HepG2 (cell line): ENCODE results near the gene GRK6. TPM values are rescaled to one million over a fixed set of nuclear protein-coding genes. Genes with fewer than 3 reads are reported as not detected.
A peak's percentile ranks its signal among the peaks of the same experiment; 100 is the strongest.

ENCODE experiments used
- ATAC-seq: fragments of 200-7000 bp; cut with Tn5 transposase; 3 replicates; pipeline ENCODE4 v1.9.1; 2020; ENCODE audit warnings: mild to moderate bottlenecking, moderate library complexity
- BruUV-seq: library from RNA; stranded (reverse); fragments of 400-500 nt; replicated peaks from 2 replicates; lab custom pipeline; 2021; lab: Mats Ljungman, UMichigan
- CTCF ChIA-PET: fragments of 300-600 bp; formaldehyde crosslinking; extraction: SDS; loops from one replicate; lab custom pipeline; 2021; ENCODE audit warnings: low total read pairs, inconsistent platforms, low intra/inter-chr PET ratio; lab: Yijun Ruan, JAX
- POLR2A ChIA-PET: fragments of 350-600 bp; sonication (Branson Sonifier 250); formaldehyde crosslinking; loops from one replicate; lab custom pipeline; 2020; ENCODE audit warnings: antibody characterized with exemption, inconsistent platforms; lab: Yijun Ruan, JAX
- DNase-seq: peaks from one replicate; pipeline ENCODE4 v3.0.0-alpha.2; 2015; ENCODE audit warnings: low spot score
- FAIRE-seq: peaks from 3 replicates; lab custom pipeline; 2011; peaks lifted over from hg19 to GRCh38; lab: Jason Lieb, UNC
- H2AFZ ChIP-seq: one replicate; pipeline ENCODE4 v1.6.1; 2011; ENCODE audit warnings: low read length, inconsistent platforms
- H3K27ac ChIP-seq: fragments of 300-600 bp; 3 replicates; pipeline ENCODE4 v1.8.0; 2011; ENCODE audit warnings: mixed run types, mild to moderate bottlenecking, mixed read lengths, low read length, inconsistent platforms; ENCODE audit not compliant: insufficient read depth; ENCODE audit errors: extremely low read length
- H3K27me3 ChIP-seq, 2 experiments: fragments of 200-600 bp in 1 of 2; 2 replicates in 1 of 2; 3 replicates in 1 of 2; pipeline versions ENCODE4 v1.6.0 to v1.8.0; 2011; ENCODE audit warnings: low read length in 2 of 2, mild to moderate bottlenecking in 2 of 2, moderate library complexity in 2 of 2, inconsistent platforms in 1 of 2; ENCODE audit not compliant: insufficient read depth in 2 of 2, control insufficient read depth in 1 of 2
- H3K36me3 ChIP-seq, 2 experiments: fragments of 200-600 bp in 1 of 2; replicated peaks in 1 of 2; 2 replicates in 1 of 2; 3 replicates in 1 of 2; pipeline versions ENCODE4 v1.5.1 to v1.8.0; 2011; ENCODE audit warnings: low read length in 2 of 2, inconsistent platforms in 1 of 2; ENCODE audit not compliant: insufficient read depth in 2 of 2, control insufficient read depth in 1 of 2
- H3K4me1 ChIP-seq: 2 replicates; pipeline ENCODE4 v1.5.1; 2012; ENCODE audit warnings: low read length, inconsistent platforms; ENCODE audit not compliant: insufficient read depth
- H3K4me2 ChIP-seq: 2 replicates; pipeline ENCODE4 v1.6.0; 2011; ENCODE audit warnings: low read depth, low read length, inconsistent platforms
- H3K4me3 ChIP-seq, 3 experiments: fragments of 200-600 bp in 1 of 3; sonication (generic), shearing (Covaris generic) in 1 of 3; replicated peaks in 1 of 3; 2 replicates each; pipeline ENCODE4 v1.5.1; 2011 to 2016; ENCODE audit warnings: low read length in 3 of 3, inconsistent platforms in 2 of 3, low read depth in 2 of 3, mild to moderate bottlenecking in 2 of 3, control low read depth in 1 of 3, mixed read lengths in 1 of 3; ENCODE audit not compliant: insufficient read depth in 1 of 3
- H3K79me2 ChIP-seq: one replicate; pipeline ENCODE4 v1.6.1; 2011; ENCODE audit warnings: low read length, inconsistent platforms; ENCODE audit not compliant: insufficient read depth
- H3K9ac ChIP-seq: 2 replicates; pipeline ENCODE4 v1.6.0; 2011; ENCODE audit warnings: mild to moderate bottlenecking, low read depth, low read length, inconsistent platforms; ENCODE audit not compliant: insufficient read depth
- H3K9me3 ChIP-seq: 2 replicates; pipeline ENCODE4 v1.5.1; 2012; ENCODE audit warnings: mild to moderate bottlenecking, low read length
- H4K20me1 ChIP-seq: 2 replicates; pipeline ENCODE4 v1.6.0; 2011; ENCODE audit warnings: inconsistent platforms, mild to moderate bottlenecking, low read length, moderate library complexity; ENCODE audit not compliant: insufficient read depth
- CENPT ChIP-seq: sonication (generic); formaldehyde crosslinking; IDR thresholded peaks from 2 replicates; pipeline ENCODE4 v1.8.0; 2022; ENCODE audit warnings: low read depth, mild to moderate bottlenecking, moderate library complexity, missing genetic modification reagents
- CTCF ChIP-seq: sonication (generic); formaldehyde crosslinking; IDR thresholded peaks from 2 replicates; pipeline ENCODE4 v1.5.0; 2020; ENCODE audit warnings: mild to moderate bottlenecking, missing genetic modification reagents, moderate library complexity
- KDM5A ChIP-seq: fragments of 200-600 bp; sonication (generic); IDR thresholded peaks from 2 replicates; pipeline ENCODE4 v1.7.0; 2018; ENCODE audit warnings: antibody characterized with exemption, mild to moderate bottlenecking, low read length, borderline replicate concordance
- RBM22 ChIP-seq: fragments of 200-400 bp; formaldehyde crosslinking; optimal IDR thresholded peaks from 2 replicates; pipeline ENCODE3; 2017; ENCODE audit warnings: mild to moderate bottlenecking, low read length, moderate library complexity
- SNAI1 ChIP-seq: sonication (generic); formaldehyde crosslinking; IDR thresholded peaks from 2 replicates; pipeline ENCODE4 v1.5.0; 2020; ENCODE audit warnings: mild to moderate bottlenecking, missing genetic modification reagents, borderline replicate concordance
- ZNF160 ChIP-seq: sonication (generic); formaldehyde crosslinking; IDR thresholded peaks from 2 replicates; pipeline ENCODE4 v1.8.0; 2022; ENCODE audit warnings: mild to moderate bottlenecking, inconsistent platforms, missing genetic modification reagents
- ZNF224 ChIP-seq: sonication (generic); formaldehyde crosslinking; IDR thresholded peaks from 2 replicates; pipeline ENCODE4 v1.5.0; 2020; ENCODE audit warnings: mild to moderate bottlenecking, missing genetic modification reagents
- ZNF251 ChIP-seq: sonication (generic); formaldehyde crosslinking; IDR thresholded peaks from 2 replicates; pipeline ENCODE4 v1.9.0; 2021; ENCODE audit warnings: mild to moderate bottlenecking, missing genetic modification reagents
- ZNF382 ChIP-seq: sonication (generic); formaldehyde crosslinking; IDR thresholded peaks from 2 replicates; pipeline ENCODE4 v1.5.0; 2020; ENCODE audit warnings: missing genetic modification reagents, mild to moderate bottlenecking, borderline replicate concordance
- ZSCAN30 ChIP-seq: sonication (generic); formaldehyde crosslinking; IDR thresholded peaks from 2 replicates; pipeline ENCODE4 v1.5.0; 2020; ENCODE audit warnings: mild to moderate bottlenecking, missing genetic modification reagents
- WGBS: methylation state at CpG from one replicate; pipeline ENCODE4 v1.1.6; 2017; ENCODE audit warnings: low lambda C conversion rate; 5-methylcytosine and 5-hydroxymethylcytosine counted together
- in situ Hi-C: cut with HindIII; loops from 2 replicates; pipeline ENCODE4 v1.10.0; 2017; ENCODE audit warnings: low pct_unique_long_range_greater_than_20kb; ENCODE audit not compliant: extremely low pct_ligation_motif_present
- intact Hi-C: fragments of 100-400 bp; cut with micrococcal nuclease; formaldehyde crosslinking; loops from one replicate; pipeline ENCODE4 v1.10.0; 2022; ENCODE audit not compliant: unreplicated experiment
- polyA plus RNA-seq, 8 experiments: library from polyadenylated mRNA; depleted of rRNA in 3 of 8; stranded (reverse) in 7 of 8; unstranded in 1 of 8; fragments of >200 nt; fragmentation: Illumina TruSeq in 4 of 8; extraction: Trizol in 4 of 8; gene quantifications; 2 replicates each; pipeline versions ENCODE4 v1.2.1 to v1.2.3, GENCODE V29; 2011 to 2016; ENCODE audit warnings: low read depth in 4 of 8, missing spikeins in 1 of 8, mixed read lengths in 1 of 8; ENCODE audit not compliant: insufficient read depth in 1 of 8
- total RNA-seq, 5 experiments: library from RNA; depleted of rRNA; stranded (reverse); fragments of >200 nt; fragmentation: Illumina TruSeq; extraction: Trizol; gene quantifications; 2 replicates each; pipeline ENCODE4 v1.2.3, GENCODE V29; 2016; ENCODE audit warnings: low read depth in 1 of 5
- TF ChIP-seq, protein P1 (sequence below): sonication (generic); formaldehyde crosslinking; IDR thresholded peaks from 2 replicates; pipeline ENCODE4 v1.8.0; 2022; ENCODE audit warnings: missing genetic modification reagents, mild to moderate bottlenecking, inconsistent platforms, borderline replicate concordance
- TF ChIP-seq, protein P2 (sequence below): sonication (generic); formaldehyde crosslinking; IDR thresholded peaks from 2 replicates; pipeline ENCODE4 v1.4.0; 2020; ENCODE audit warnings: missing genetic modification reagents
- TF ChIP-seq, protein P3 (sequence below): sonication (generic); formaldehyde crosslinking; IDR thresholded peaks from 2 replicates; pipeline ENCODE4 v1.4.0; 2020; ENCODE audit warnings: missing genetic modification reagents

The GRK6 gene
- total and polyA plus RNA-seq, 2 of the 13 experiments (the other 11 are each of a cell fraction or from before 2014, with no cell fraction given), result 13.2 to 19.9 TPM

GRCh38 chr5:177487144-177487543, 60.7 kb downstream of the GRK6 start (continued):
- TF ChIP-seq ZNF160 (CRISPR knock-in tag) (no peak), ZNF224 (no peak), ZNF251 (CRISPR knock-in tag) (no peak), ZNF382 (no peak), RBM22 (no peak), ZSCAN30 (CRISPR knock-in tag) (no peak), SNAI1 (CRISPR knock-in tag) (no peak), CENPT (CRISPR knock-in tag) (no peak)
- TF ChIP-seq, protein P1, sequence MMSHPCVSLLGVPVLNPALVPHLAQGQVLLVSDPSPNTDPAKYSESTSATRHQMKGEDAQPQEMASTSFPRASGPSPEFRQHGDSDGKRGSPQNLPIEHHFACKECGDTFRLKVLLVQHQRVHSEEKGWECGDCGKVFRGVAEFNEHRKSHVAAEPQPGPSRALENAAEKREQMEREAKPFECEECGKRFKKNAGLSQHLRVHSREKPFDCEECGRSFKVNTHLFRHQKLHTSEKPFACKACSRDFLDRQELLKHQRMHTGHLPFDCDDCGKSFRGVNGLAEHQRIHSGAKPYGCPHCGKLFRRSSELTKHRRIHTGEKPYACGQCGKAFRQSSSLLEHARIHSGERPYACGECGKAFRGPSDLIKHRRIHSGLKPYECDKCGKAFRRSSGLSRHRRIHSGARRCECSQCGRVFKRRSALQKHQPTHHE, result no peak
- TF ChIP-seq, protein P2, sequence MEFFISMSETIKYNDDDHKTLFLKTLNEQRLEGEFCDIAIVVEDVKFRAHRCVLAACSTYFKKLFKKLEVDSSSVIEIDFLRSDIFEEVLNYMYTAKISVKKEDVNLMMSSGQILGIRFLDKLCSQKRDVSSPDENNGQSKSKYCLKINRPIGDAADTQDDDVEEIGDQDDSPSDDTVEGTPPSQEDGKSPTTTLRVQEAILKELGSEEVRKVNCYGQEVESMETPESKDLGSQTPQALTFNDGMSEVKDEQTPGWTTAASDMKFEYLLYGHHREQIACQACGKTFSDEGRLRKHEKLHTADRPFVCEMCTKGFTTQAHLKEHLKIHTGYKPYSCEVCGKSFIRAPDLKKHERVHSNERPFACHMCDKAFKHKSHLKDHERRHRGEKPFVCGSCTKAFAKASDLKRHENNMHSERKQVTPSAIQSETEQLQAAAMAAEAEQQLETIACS, result no peak

DNA sequence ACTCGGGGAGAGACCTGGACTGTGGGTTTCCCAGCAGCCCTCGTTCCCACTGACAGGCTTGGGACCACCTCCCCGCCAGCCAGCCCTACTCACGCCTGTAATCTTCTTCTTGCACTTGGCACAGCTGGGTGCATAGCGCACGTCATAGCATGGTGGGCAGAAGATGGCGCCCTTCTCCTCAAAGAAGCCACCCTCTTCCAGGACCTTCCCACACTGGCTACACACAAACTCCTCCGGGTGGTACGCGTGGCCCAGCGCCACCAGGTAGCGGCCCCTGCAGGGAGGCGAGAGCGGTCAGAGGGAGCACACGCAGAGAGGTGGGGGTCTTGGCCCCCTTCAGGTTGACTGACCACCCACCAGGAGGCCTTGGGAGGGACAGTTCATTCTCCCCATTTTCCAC, 61.5 kb downstream of the GRK6 start:
- Histone ChIP-seq H3K79me2 (no peaks in the 10 kb centered on the region), H3K9ac (no peak overlapping the region)
- intact Hi-C loops, result no loop called here
- no peak for TF ChIP-seq KDM5A
- TF ChIP-seq, protein P3, sequence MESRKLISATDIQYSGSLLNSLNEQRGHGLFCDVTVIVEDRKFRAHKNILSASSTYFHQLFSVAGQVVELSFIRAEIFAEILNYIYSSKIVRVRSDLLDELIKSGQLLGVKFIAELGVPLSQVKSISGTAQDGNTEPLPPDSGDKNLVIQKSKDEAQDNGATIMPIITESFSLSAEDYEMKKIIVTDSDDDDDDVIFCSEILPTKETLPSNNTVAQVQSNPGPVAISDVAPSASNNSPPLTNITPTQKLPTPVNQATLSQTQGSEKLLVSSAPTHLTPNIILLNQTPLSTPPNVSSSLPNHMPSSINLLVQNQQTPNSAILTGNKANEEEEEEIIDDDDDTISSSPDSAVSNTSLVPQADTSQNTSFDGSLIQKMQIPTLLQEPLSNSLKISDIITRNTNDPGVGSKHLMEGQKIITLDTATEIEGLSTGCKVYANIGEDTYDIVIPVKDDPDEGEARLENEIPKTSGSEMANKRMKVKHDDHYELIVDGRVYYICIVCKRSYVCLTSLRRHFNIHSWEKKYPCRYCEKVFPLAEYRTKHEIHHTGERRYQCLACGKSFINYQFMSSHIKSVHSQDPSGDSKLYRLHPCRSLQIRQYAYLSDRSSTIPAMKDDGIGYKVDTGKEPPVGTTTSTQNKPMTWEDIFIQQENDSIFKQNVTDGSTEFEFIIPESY (CRISPR knock-in tag), result peak; percentile 79
- peak; percentile 44 for TF ChIP-seq CTCF (CRISPR knock-in tag)
- TF ChIP-seq, all 625 proteins: peak for 2
- 97% methylated on average over 15 of the region's 15 CpGs for WGBS
- H4K20me1 ChIP-seq, result no peaks in the 10 kb centered on the region
- H3K27ac ChIP-seq, result no peak overlapping the region
- H3K36me3 ChIP-seq, result peaks cover 15 to 18% of the 10 kb centered on the region in 2 experiments; a peak in 4 of 5 replicates
- no peaks in the 10 kb centered on the region for H3K27me3 ChIP-seq
- ATAC-seq, result no peak
- BruUV-seq, result no TSS peak
- no peaks in the 10 kb centered on the region for H3K9me3 ChIP-seq
- no peaks in the 10 kb centered on the region for H3K4me1 ChIP-seq
- ChIA-PET POLR2A (no interaction called here), CTCF (interaction anchor here (0.6 to 1.1 kb wide), 2 partner anchors 13 to 15 kb away, joined by 4 to 5 read pairs; no protein-coding TSS in a partner anchor)
- no peak overlapping the region for H3K4me2 ChIP-seq
- FAIRE-seq, result no peak
- in situ Hi-C loops, result no loop called here
- no peak for DNase-seq
- no peak overlapping the region for H3K4me3 ChIP-seq
- H2AFZ ChIP-seq, result no peak overlapping the region
